Natural killer cell (primary cell): ENCODE data around the gene BMF. TPM values are rescaled to one million over a fixed set of nuclear protein-coding genes. Genes with fewer than 3 reads are reported as not detected.
A peak's percentile ranks its signal among the peaks of the same experiment; 100 is the strongest.

Experiments
- ATAC-seq, 3 donors: fragments of 150-1000 bp in 2 of 3; fragments of 200-7000 bp in 1 of 3; cut with Tn5 transposase; 1 replicate in 1 of 3; 2 replicates in 2 of 3; pipeline ENCODE4 v1.10.0; 2021; ENCODE audit warnings: mild to moderate bottlenecking in 2 of 3, moderate library complexity in 2 of 3
- DNase-seq, 2 donors: peaks; one replicate each; pipeline versions ENCODE4 v3.0.0 to v3.0.0-alpha.2; 2013 to 2021; ENCODE audit warnings: mixed read lengths in 1 of 2
- H3K27ac ChIP-seq: one replicate; pipeline ENCODE4 v1.5.1; 2013; ENCODE audit warnings: mild to moderate bottlenecking, low read length
- H3K27me3 ChIP-seq: one replicate; pipeline ENCODE4 v1.6.1; 2013; ENCODE audit warnings: low read length; ENCODE audit not compliant: control insufficient read depth, insufficient read depth
- H3K36me3 ChIP-seq: one replicate; pipeline ENCODE4 v1.6.1; 2013; ENCODE audit warnings: low read length; ENCODE audit not compliant: control insufficient read depth, insufficient read depth
- H3K4me1 ChIP-seq: one replicate; pipeline ENCODE4 v1.6.1; 2013; ENCODE audit warnings: low read length; ENCODE audit not compliant: control insufficient read depth, insufficient read depth
- H3K4me3 ChIP-seq: one replicate; pipeline ENCODE4 v1.5.1; 2013; ENCODE audit warnings: low read length
- H3K9me3 ChIP-seq: one replicate; pipeline ENCODE4 v1.6.1; 2013; ENCODE audit warnings: low read length; ENCODE audit not compliant: control insufficient read depth, insufficient read depth
- H3K27ac Mint-ChIP-seq, 2 donors: one replicate each; pipeline ENCODE4 v1.8.0; 2022; ENCODE audit warnings: mild to moderate bottlenecking in 2 of 2, mixed read lengths in 2 of 2, moderate library complexity in 1 of 2
- H3K27me3 Mint-ChIP-seq, 2 donors: one replicate each; pipeline ENCODE4 v1.8.0; 2022; ENCODE audit warnings: low read depth in 2 of 2, mixed read lengths in 2 of 2
- H3K36me3 Mint-ChIP-seq: one replicate; pipeline ENCODE4 v1.8.0; 2022; ENCODE audit warnings: mixed read lengths
- H3K4me1 Mint-ChIP-seq, 2 donors: one replicate each; pipeline ENCODE4 v1.8.0; 2022; ENCODE audit warnings: mixed read lengths in 2 of 2
- H3K4me3 Mint-ChIP-seq: one replicate; pipeline ENCODE4 v1.8.0; 2022; ENCODE audit warnings: mild to moderate bottlenecking, moderate library complexity, mixed read lengths
- H3K9me3 Mint-ChIP-seq, 2 donors: one replicate each; pipeline ENCODE4 v1.8.0; 2022; ENCODE audit warnings: mixed read lengths in 2 of 2
- WGBS: methylation state at CpG from one replicate; pipeline ENCODE4 v1.1.7; 2013; ENCODE audit warnings: missing lambda C conversion rate; ENCODE audit not compliant: insufficient coverage; 5-methylcytosine and 5-hydroxymethylcytosine counted together
- intact Hi-C: fragments of 100-400 bp; cut with micrococcal nuclease; formaldehyde crosslinking; loops from one replicate; pipeline ENCODE4 v1.14.2; 2022
- total RNA-seq, 4 donors: library from RNA; stranded (reverse); fragments of 120-200 nt in 1 of 4; gene quantifications; one replicate each; pipeline versions ENCODE4 v1.2.3 to v1.2.4, GENCODE V29; 2013 to 2022
- TF ChIP-seq, protein P1 (sequence below): fragments of 200-600 bp; IDR thresholded peaks from one replicate; pipeline ENCODE4 v1.8.0; 2022; ENCODE audit warnings: antibody characterized with exemption

BMF gene
- total RNA-seq, 3 donors from 2014 or later (not counting 1 experiment from before 2014, with no cell fraction given): 7.6 to 10.5 (median 9.8) TPM

- H3K27ac Mint-ChIP-seq: no peak overlapping the region
- H3K36me3 Mint-ChIP-seq: no peaks in the 10 kb centered on the region
- Histone ChIP-seq H3K4me1 (peaks cover 21% of the 10 kb centered on the region), H3K4me3 (no peak overlapping the region), H3K27me3 (peaks cover 6% of the 10 kb centered on the region), H3K27ac (peak overlapping the region; percentile 28), H3K9me3 (no peaks in the 10 kb centered on the region), H3K36me3 (no peaks in the 10 kb centered on the region)
- TF ChIP-seq, protein P1, sequence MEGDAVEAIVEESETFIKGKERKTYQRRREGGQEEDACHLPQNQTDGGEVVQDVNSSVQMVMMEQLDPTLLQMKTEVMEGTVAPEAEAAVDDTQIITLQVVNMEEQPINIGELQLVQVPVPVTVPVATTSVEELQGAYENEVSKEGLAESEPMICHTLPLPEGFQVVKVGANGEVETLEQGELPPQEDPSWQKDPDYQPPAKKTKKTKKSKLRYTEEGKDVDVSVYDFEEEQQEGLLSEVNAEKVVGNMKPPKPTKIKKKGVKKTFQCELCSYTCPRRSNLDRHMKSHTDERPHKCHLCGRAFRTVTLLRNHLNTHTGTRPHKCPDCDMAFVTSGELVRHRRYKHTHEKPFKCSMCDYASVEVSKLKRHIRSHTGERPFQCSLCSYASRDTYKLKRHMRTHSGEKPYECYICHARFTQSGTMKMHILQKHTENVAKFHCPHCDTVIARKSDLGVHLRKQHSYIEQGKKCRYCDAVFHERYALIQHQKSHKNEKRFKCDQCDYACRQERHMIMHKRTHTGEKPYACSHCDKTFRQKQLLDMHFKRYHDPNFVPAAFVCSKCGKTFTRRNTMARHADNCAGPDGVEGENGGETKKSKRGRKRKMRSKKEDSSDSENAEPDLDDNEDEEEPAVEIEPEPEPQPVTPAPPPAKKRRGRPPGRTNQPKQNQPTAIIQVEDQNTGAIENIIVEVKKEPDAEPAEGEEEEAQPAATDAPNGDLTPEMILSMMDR: no peak
- peaks cover 7 to 11% of the 10 kb centered on the region in 2 donors for H3K4me1 Mint-ChIP-seq
- 55% methylated on average over 11 of the region's 12 CpGs for WGBS
- DNase-seq (peak in 1 of 2 donors; percentile 23), ATAC-seq (peak in 1 of 3 donors; percentile 7)
- H3K27me3 Mint-ChIP-seq: peaks cover 20 to 43% of the 10 kb centered on the region in 2 donors
- H3K4me3 Mint-ChIP-seq: no peak overlapping the region
- intact Hi-C loops: no loop called here
- H3K9me3 Mint-ChIP-seq: no peaks in the 10 kb centered on the region
Observed at GRCh38 chr15:40082195-40082883, 26.3 kb downstream of the BMF start.

DNA sequence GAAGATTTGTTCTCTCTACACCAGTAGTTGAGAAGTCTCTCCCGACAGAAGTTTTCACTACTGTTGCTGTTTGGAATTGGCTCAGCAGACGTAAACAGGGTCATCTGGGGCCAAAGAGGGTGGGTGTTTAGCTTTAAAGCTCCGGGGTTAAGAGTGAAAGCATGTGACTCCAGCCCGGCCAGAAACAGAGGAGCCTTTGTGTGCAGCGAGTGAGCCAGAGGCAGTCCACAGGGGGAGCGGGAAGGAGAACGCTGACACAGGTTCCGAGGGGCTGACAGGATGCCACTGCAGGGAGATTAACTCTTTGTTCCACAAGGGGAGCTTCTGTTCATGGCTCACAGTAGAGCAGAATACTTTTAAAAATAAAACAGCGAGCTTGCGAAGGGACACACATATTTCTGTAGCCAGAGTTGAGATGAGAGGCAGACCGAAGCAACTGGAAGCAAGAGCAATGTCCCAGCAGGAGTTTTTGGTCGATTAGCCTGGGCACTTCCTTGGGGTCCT is 26.9 kb downstream of the BMF start:
- TF ChIP-seq, protein P1: no peak
- peak in 1 of 2 donors; percentile 24 for DNase-seq
- Mint-ChIP-seq H3K27me3 (peaks cover 20 to 43% of the 10 kb centered on the region in 2 donors), H3K9me3 (no peaks in the 10 kb centered on the region), H3K4me3 (peak overlapping the region; percentile 49), H3K36me3 (no peaks in the 10 kb centered on the region), H3K27ac (peak overlapping the region in 1 of 2 donors; percentile 29), H3K4me1 (peaks cover 7 to 11% of the 10 kb centered on the region in 2 donors)
- H3K4me1 ChIP-seq: peaks cover 21% of the 10 kb centered on the region
- H3K27ac ChIP-seq: no peak overlapping the region
- intact Hi-C loops: no loop called here
- WGBS: 28% methylated on average over 12 of the region's 12 CpGs
- peaks cover 6% of the 10 kb centered on the region for H3K27me3 ChIP-seq
- peak in 1 of 3 donors; percentile 33 for ATAC-seq
- no peak overlapping the region for H3K4me3 ChIP-seq
- no peaks in the 10 kb centered on the region for H3K36me3 ChIP-seq
- H3K9me3 ChIP-seq: no peaks in the 10 kb centered on the region

GRCh38 chr15:40080847-40081246 is 27.8 kb downstream of the BMF start:
- intact Hi-C loops: no loop called here
- Mint-ChIP-seq H3K27ac (no peak overlapping the region), H3K4me3 (no peak overlapping the region), H3K9me3 (no peaks in the 10 kb centered on the region), H3K4me1 (peaks cover 7 to 11% of the 10 kb centered on the region in 2 donors), H3K36me3 (no peaks in the 10 kb centered on the region), H3K27me3 (peaks cover 20 to 43% of the 10 kb centered on the region in 2 donors)
- DNase-seq (no peak), ATAC-seq (no peak)
- no peaks in the 10 kb centered on the region for H3K9me3 ChIP-seq
- no peak overlapping the region for H3K4me3 ChIP-seq
- no peaks in the 10 kb centered on the region for H3K36me3 ChIP-seq
- TF ChIP-seq, protein P1: no peak
- H3K27me3 ChIP-seq: peaks cover 6% of the 10 kb centered on the region
- no peak overlapping the region for H3K27ac ChIP-seq
- peaks cover 21% of the 10 kb centered on the region for H3K4me1 ChIP-seq
- whole genome bisulfite sequencing: 58% methylated on average over 5 of the region's 5 CpGs
